Cardiac muscle cell (in vitro differentiated cells and primary cell): ENCODE results near the gene RAB7B. TPM values are rescaled to one million over a fixed set of nuclear protein-coding genes. Genes with fewer than 3 reads are reported as not detected.

ENCODE experiments used
- DNase-seq, 2 donors: peaks; one replicate each; pipeline versions ENCODE4 v3.0.0 to v3.0.0-alpha.2; 2010 to 2017; ENCODE audit warnings: low read depth in 1 of 2, low spot score in 1 of 2
- H3K27ac ChIP-seq: fragments of 200-600 bp; sonication (generic); 2 replicates; pipeline ENCODE4 v1.5.1; 2016
- H3K27me3 ChIP-seq: fragments of 200-600 bp; sonication (generic); 2 replicates; pipeline ENCODE4 v1.6.0; 2016; ENCODE audit warnings: control low read depth
- H3K36me3 ChIP-seq: fragments of 200-600 bp; sonication (generic); 2 replicates; pipeline ENCODE4 v1.5.1; 2016; ENCODE audit warnings: control low read depth
- H3K4me1 ChIP-seq: fragments of 200-600 bp; sonication (generic); 2 replicates; pipeline ENCODE4 v1.8.1; 2017; ENCODE audit warnings: low read depth, mild to moderate bottlenecking, mixed run types
- H3K4me3 ChIP-seq: fragments of 200-600 bp; sonication (generic); 2 replicates; pipeline ENCODE4 v1.5.1; 2016; ENCODE audit warnings: mild to moderate bottlenecking
- H3K9me3 ChIP-seq: fragments of 200-600 bp; sonication (generic); 2 replicates; pipeline ENCODE4 v1.5.1; 2017; ENCODE audit warnings: low read depth, mild to moderate bottlenecking, control low read depth
- CTCF ChIP-seq: IDR thresholded peaks from 2 replicates; pipeline ENCODE4 v1.5.1; 2012; ENCODE audit warnings: low read depth, mild to moderate bottlenecking, low read length
- polyA plus RNA-seq: library from polyadenylated mRNA; unstranded; fragments of >200 nt; fragmentation: Nextera tagmentation; extraction: Ambion mirVana; gene quantifications from 2 replicates; pipeline ENCODE4 v1.2.1, GENCODE V29; 2016
- total RNA-seq: library from RNA; depleted of rRNA; stranded (reverse); fragments of >200 nt; gene quantifications from 2 replicates; pipeline ENCODE4 v1.2.3, GENCODE V29; 2016

RAB7B gene
- total and polyA plus RNA-seq, 2 experiments from 2014 or later: 1.2 to 2.2 TPM

- no peak for DNase-seq
- Histone ChIP-seq H3K27me3 (no peaks in the 10 kb centered on the region), H3K9me3 (no peaks in the 10 kb centered on the region), H3K4me1 (peaks cover 14% of the 10 kb centered on the region), H3K36me3 (no peaks in the 10 kb centered on the region), H3K4me3 (no peak overlapping the region), H3K27ac (peak overlapping the region; percentile 91)
- TF ChIP-seq CTCF: no peak
Measured at GRCh38 chr1:205976036-205976435, 27.2 kb downstream of the RAB7B start.

GRCh38 chr1:205975387-205975998, 27.7 kb downstream of the RAB7B start:
- TF ChIP-seq CTCF: no peak
- Histone ChIP-seq H3K9me3 (no peaks in the 10 kb centered on the region), H3K27ac (peak overlapping the region; percentile 91), H3K4me3 (no peak overlapping the region), H3K27me3 (no peaks in the 10 kb centered on the region), H3K36me3 (no peaks in the 10 kb centered on the region), H3K4me1 (peaks cover 14% of the 10 kb centered on the region)
- DNase-seq: no peak

- Histone ChIP-seq H3K4me1 (peaks cover 14% of the 10 kb centered on the region), H3K9me3 (no peaks in the 10 kb centered on the region), H3K36me3 (no peaks in the 10 kb centered on the region), H3K4me3 (no peak overlapping the region), H3K27ac (no peak overlapping the region), H3K27me3 (no peaks in the 10 kb centered on the region)
- DNase-seq: no peak
- TF ChIP-seq CTCF: no peak
Measured at GRCh38 chr1:205974712-205975111, 28.5 kb downstream of the RAB7B start.

GRCh38 chr1:205973377-205974232, 29.6 kb downstream of the RAB7B start:
- Histone ChIP-seq H3K4me3 (no peak overlapping the region), H3K27ac (no peak overlapping the region), H3K4me1 (peaks cover 14% of the 10 kb centered on the region), H3K27me3 (no peaks in the 10 kb centered on the region), H3K9me3 (no peaks in the 10 kb centered on the region), H3K36me3 (no peaks in the 10 kb centered on the region)
- DNase-seq: no peak
- no peak for TF ChIP-seq CTCF

GRCh38 chr1:205972491-205973168, 30.6 kb downstream of the RAB7B start:
- H3K27ac ChIP-seq: peak overlapping the region; percentile 14
- H3K27me3 ChIP-seq: no peaks in the 10 kb centered on the region
- H3K4me3 ChIP-seq: no peak overlapping the region
- DNase-seq: peak in 1 of 2 donors; percentile 21
- TF ChIP-seq CTCF: no peak
- H3K4me1 ChIP-seq: peaks cover 10% of the 10 kb centered on the region
- no peaks in the 10 kb centered on the region for H3K9me3 ChIP-seq
- H3K36me3 ChIP-seq: no peaks in the 10 kb centered on the region
